Myocyte (in vitro differentiated cells): ENCODE measurements around the gene MITF. TPM values are rescaled to one million over a fixed set of nuclear protein-coding genes. Genes with fewer than 3 reads are reported as not detected.

Experiments used
- DNase-seq: peaks from one replicate; pipeline ENCODE4 v3.0.0-alpha.2; 2012; ENCODE audit warnings: low read depth
- total RNA-seq: library from RNA; depleted of rRNA; stranded (reverse); fragments of >200 nt; gene quantifications from 2 replicates; pipeline ENCODE4 v1.2.3, GENCODE V29; 2014

MITF gene
- total RNA-seq, 1 donor from 2014 or later: 17.7 TPM

DNA sequence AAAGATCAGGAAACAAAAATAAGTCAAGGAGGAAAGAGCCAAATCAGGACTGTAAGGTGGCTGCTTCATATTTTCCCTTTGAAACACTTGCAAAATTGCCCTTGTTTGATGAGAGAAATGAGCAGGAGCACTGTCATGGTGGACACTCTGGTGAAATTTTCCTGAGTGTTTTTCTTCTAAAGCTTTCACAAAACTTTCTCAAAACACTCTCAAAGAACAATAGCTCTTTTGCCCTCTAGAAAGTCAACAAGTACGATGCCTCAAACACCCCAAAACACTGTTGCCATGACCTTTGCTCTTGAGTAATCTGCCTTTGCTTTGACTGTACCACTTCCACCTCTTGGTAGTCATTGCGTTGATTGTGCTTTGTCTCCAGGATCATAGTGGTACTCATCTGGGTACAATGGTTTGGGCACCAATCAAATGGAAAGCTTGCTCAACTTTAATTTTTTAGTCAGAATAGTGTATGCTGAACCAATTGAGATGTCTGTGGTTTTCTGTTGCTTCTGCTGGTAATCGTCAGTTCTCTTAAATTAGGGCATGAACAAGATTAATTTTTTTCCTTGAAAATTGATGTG, 13.2 kb upstream of the MITF start:
- no peak for DNase-seq

DNA sequence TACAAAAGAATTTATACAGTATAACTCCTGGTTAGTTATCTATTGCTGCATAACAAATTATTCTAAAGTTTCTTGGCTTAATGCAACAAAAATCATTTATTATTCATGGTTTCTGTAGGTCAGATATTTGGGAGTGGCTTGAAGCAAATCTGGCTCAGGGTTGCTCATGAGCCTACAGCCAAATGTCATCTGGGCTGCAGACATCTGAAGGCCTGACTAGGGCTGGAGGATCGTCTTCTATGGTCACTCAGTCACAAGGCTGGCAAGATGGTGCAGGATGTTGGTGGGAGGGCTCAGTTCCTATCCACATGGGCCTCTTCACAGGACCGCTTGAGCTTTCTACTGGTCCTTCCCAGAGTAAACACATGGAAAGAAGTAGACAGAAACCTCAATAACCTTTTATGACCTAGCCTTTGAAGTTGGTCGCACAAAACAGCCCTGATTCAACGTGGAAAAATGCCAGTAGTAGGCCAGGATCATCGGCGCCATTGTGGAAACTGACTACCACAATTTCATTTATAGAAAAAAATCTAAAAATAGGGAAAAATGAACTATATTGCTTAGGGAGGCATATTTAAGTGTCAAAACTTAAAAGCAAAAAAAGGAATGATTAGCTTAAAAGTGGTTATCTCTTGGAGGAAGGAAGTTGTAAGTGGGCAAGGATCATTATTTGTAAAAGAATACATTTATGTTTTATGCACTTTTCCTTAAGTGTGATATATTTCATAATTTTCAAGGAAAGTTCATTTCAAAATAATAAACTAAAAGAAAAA, 9.9 kb upstream of the MITF start:
- DNase-seq: no peak

DNA sequence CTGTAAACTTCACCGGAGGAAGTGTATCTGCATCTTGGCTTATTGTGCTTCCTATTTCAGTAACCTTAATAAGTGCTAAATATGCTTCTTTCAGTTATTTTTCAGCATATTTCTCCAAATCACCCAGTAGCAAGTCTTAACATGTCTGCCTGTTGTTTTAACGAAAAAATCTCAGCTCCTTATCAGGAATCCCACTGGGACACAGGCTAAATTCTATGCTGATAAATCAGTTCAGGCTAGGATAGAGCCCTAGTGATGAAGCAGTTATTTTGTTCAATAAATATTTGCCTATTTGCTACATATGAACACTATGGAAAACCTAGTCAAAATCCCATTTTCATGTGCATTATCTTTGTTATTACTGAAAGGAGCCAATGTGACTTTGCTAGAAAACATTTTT, 8.2 kb upstream of the MITF start:
- no peak for DNase-seq

DNA sequence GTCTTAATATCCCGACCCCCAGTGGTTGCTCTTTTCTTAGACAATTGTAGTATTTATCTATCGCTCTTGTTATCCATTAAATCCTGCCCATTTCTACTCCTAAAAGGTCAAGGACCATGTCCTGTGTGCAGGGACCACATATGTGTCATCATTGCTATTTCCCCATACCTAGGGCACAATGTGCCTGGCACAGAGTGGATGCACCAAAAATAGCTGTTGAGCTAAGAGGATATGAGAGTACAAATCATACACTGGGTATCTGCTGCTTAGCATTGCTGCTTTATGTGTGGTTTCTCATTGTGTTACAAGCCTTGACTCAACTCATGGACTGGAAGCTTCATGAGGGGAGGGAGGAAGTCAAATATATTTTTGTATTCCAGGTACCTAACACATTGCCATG, 3.4 kb upstream of the MITF start:
- DNase-seq: no peak

DNA sequence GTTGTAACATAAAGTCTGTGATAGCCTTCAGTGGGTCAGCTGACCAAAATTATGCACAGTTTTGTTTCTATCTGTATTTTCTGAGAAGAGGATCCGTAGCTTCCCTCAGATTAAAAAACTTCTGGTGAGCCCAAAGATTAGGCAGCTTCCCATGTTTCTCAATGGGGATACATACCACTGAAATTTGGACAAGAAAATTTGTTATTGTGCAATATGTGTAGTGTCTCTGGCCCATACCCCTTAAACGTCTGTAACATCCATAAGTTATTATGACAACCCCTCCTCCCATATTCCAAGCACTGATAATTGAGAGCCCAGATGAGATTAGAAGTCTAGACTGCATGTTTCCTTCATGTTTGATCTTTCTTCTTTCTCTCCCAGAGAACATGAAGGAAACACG, 1.9 kb upstream of the MITF start:
- DNase-seq: no peak

DNA sequence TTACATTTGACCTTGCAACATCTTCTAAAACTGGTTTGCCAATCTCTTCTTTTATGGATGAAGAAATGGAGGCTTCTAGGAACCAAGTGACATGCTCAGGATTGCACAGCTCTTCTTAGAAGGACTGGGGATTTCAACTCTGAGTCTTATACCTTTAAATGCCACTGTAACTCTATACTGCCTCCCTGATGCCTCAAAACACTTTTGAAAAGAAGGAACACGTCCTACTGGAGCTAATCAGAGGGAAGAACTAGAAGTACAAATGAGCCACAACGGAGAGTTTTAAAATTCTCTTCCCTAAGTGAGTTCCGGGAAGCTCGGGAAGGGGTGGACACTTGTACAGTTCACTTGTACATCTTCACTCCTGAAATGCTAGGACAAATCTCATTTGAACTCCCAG, 949 bp upstream of the MITF start:
- peak; percentile 47 for DNase-seq

DNA sequence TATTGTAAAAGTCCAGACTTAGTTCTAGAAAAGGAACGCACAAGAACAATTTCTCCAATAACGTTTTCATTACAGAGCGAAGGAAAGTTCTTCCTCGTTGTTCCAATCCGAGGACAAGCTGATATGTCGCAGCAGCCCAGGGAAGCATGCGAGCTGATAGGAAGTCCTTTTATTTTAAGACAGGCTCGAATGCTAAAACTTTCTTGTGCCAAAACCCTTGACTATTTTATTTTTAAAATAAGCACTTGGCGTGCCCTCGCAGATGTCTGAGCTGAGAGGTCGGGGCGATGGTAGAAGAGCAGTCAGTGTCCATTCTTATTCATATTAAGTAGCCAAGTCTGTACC, 433 bp upstream of the MITF start:
- no peak for DNase-seq

DNA sequence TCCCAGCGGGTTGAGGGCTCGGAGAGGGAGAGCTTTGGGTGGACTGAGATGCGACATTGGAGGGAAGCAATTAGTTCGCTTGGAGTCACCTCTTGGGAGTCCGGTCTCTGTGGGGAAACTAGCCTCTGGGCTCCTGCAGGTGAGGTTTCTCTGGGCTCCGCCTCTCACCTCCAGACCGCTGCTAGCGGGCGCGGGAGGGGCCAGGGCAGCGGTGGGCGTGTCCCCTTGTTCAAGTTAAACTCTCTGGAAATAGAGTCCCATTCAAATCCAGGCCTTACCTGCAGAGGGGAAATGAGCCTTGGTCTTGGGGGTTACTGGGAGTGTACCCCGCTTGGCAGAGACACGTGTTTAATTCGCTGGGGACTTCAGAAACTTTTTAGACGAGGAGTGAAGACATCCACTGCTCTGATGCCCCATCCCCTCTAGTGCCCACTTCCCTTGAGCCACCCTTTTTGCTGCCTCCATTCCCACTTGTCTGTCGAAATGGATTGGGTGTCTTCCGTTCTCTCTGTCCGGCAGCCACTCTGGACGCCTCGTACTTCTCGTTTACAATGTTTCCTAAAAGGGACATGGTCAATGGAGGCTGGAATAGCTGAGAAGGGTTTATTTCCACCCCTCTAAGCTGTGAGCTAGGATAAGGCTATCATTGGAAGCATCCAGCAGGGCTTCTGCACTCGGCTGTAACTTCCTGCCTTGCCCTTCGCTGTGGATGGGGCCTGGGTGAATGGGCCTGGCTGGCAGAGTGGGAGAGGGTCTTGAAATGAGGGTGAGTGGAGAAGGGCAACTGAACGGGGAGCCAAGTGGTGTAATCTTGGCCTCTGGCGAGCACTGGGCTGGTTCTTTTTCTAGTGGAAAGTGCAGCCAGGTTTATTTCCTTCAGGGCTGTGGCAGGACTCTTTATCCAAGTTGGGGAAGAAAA, 1.1 kb downstream of the MITF start:
- DNase-seq: no peak

DNA sequence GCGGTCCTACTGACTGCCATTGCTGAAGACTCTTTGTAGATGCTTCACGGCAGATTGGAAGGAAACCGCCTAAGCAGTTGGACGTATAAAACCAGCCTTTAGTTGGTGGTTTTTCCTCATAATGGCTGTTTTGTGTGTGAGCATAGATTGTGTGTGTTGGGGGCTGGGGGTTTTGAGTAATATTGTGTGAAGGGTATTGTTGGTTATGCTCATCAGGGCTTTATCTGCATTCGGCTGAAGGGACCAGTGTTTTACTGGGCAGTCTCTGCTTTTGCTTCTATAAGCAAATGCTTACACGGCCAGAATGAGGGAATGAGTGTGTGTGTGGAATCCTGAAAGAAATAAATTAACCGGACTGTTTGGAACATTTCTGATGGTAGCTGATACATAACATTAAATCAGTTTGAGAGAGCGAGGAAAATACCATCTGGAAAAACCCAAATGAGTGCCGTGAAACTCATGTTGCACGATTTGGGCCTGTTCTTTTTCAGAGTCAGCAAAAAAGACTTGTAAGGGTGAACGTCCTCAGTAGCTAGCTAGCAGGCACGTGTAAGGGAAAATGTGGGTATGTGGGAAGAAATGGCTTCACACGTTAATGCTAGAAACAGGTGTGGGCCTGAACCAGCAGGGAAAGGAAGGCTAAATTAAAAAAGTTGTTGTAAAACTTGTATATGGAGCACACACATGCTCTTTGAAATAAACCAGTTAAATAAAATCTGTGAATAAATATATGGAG, 1.9 kb downstream of the MITF start:
- DNase-seq: no peak

DNA sequence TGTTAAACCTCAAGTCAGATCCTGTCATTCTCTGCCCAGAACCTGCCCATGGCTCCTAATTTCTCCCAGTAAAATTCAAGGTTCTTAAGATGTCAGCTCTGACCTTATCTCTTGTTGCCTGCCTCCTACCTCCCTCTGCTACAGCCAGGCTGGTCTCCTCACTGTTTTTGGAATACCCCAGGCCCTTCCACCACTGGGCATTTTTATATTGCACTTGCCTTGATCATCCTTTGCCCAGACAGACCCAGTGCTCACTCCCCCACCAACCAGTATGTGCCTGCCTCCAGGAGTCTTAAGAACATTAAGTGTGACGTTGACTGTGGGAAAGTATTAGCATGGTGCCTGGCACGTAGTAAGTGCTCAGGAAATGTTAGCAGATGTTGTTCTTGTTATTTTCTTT, 3.1 kb downstream of the MITF start:
- no peak for DNase-seq

DNA sequence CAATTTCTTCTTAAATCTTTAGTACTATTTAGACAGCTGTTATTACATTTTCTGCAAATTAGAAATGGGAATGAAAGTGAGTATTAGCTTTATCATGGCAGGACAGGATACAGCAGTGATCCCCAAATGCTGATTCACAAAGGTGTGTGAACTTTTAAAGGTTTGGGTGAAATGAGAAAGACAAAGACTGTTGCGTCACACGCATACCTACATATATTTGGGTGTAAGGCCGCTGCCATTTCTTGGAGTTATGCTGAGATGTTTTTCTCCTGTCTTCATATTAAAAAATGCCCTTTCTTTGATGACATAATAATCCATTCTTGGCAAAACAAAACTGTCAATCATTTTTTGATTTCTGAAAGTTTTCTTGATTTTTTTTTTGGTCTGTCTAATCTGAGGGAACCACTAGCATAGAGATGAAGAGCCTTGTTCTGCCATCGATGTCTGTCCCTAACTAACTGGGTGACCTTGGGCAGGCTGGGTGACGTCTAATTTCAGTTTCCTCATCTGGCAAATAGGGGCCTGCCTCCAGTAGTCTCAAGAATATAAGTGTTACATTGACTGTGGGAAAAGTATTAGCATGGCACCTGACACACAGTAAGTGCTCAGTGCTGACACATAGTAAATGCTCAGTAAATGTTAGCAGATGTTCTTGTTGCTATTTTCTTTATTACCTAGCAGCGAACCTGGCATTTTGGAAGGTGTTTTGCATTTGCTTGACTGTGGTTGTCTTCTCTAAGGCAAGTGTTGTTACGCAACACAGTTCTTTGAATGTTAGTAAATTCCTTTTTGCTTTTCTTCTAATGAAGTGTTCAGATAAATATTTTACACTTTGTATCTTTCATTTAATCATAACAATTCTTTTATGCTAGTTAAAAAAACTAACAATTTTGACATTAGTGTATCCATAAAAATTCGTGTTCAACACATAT, 5.0 kb downstream of the MITF start:
- no peak for DNase-seq

DNA sequence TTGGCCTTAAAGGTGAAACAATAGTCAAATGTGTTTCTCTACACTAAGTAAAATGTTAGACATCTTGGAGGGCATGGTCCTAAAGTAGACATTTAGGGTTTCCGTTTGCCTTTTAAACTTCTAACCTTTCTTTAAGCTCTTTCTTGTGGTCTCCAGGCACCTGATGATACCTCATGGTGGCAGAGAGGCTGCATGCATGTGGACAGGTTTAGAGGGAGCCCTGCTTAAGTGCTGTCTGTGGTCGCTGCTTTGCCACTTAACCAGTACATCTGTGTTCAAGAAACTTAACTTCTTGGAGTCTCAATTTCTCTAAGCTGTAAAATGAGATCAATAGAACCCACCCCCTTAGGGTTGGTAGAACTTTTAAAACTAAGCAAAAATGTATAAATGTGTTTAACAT, 6.2 kb downstream of the MITF start:
- no peak for DNase-seq

DNA sequence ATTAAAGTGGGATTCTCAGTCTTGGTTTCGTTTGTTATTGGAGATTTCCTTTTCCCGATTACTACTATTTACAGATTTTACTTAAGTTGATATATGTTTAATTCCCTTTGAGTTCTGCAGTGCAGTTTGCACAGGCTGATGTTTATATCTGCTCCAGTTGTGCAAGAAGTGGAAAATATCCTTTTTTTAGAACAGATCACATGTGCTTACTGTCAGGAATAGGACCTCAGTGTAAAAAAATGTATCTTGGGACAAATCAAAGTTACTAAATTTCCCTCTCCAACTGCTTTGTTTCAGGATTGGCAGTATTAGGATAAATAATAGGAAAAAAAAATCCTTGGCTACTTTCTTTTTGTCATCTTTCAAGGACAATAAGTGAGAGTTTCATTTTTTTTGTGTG, 6.9 kb downstream of the MITF start:
- DNase-seq: no peak

DNA sequence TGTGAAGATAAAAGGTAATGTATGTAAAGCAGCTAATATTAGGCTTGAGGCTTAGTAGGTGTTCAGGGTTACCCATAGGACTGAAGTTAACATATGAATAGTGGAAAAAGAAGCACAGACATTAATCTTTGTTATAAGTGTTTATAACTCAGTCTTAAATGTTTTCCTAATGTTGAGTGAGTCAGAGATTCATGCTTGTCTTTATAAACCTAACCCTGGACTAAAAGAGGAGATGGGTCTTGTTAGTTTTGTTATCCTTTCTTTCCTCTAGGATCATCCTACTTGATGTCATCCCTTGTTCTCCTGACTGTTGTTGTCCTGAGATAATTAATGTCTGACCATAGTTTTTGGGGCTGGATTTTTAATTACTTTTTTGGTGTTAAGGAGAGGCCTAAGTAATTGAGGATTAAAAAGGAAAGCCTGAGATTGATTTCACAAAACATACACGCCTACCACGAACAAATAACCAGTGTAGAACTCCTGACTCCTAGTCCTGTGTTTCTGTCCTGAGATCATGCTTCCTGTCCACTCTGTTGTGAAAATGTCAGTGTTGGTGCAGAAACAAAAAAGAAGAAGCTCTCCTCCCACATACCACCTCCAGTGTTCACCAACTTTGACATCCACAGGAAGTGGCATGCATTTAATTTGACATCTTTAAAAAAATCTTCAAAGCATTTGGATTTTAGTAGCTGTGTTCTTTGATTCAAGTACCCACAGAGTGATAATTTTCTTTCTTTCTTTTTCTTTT, 8.4 kb downstream of the MITF start:
- DNase-seq: no peak

DNA sequence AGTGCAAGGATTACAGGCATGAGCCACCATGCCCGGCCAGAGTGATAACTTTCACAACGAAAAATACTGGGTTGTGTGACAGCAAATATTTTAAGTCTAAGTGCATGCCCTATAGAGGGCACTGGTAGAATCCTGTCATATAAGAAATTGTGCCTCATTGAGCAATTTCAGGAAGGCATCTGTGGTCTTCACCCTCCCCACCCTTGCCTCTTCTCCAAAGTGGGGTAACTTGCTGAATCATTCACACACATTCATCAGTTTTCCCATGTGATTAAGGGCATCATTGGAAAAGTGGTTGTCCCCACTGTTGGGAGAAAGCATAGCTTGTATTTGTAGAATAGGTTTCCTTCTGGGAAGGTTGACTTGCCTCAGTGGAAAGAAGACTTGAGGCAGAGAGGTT, 9.2 kb downstream of the MITF start:
- no peak for DNase-seq

DNA sequence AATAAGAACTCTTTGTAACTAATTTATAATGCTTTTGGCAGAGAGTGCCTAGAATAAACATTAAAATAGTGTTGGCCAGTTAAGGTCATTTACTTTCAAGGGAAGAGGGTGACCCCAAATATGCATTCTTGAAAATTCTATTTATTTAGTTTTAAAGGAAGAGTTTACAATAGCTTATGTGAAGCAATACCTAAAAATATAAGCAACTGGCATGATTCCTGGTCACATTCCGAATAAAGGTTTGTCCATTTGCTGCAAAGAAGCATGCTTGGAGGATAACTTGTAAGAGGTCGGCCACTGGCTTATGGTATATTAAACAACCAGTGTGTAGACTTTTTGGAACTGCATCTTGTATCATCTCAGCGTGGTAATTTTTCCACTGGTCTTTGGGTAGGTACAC, 10.2 kb downstream of the MITF start:
- no peak for DNase-seq

DNA sequence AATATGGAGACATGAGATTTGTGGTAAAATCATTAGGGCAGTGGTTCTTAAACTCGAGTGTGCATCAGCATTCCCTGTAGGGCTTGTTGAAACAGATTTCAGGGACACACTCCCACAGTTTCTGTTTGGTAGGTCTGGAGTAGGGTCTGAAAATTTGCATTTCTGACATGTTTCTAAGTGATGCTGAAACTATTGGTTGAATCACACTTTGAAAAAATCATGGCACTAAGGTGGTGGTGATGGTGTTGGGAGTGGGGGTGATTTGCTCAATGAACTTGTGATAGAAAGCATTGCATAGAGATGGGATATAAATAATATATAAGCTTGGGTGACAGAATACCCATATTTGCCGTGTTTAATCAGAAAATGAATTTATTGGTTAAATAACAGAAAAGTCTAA, 11.3 kb downstream of the MITF start:
- no peak for DNase-seq

DNA sequence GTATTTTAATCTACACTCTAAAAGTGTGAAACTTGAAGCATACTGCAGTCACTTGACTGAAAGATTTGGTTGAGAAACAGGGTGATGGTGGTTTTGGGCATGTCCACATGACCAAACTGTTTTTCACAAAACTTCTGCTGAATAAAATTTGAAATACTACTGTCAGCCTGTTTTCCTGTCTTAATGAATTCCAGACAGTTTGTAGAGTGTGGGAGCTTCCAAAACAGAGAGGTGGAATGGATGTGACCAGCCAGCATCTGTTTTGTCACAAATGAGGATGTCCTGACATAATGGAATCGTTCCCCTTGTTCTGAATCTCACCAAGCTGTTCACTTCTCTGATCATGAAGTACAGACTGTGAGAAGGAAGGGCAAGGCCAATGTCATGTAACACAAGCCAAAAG, 11.8 kb downstream of the MITF start:
- no peak for DNase-seq

DNA sequence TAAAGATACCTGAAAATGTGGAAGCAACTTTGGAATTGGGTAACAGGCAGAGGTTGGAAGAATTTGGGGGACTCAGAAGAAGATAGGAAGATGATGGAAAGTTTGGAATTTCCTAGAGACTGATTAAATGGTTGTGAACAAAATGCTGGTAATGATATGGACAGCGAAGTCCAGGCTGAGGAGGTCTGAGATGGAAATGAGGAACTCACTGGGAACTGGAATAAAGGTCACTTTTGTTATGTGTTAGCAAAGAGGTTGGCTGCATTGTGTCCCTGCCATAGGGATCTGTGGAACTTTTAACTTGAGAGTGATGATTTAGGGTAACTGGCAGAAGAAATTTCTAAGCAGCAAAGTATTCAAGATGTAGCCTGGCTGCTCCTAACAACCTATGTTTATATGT, 13.0 kb downstream of the MITF start:
- DNase-seq: no peak
